WTC11 (cell line): Measurements from ENCODE around the gene TTC28.

Source experiments
- ATF6 ChIP-seq: sonication (generic); formaldehyde crosslinking; IDR thresholded peaks from 2 replicates; pipeline ENCODE4 v1.8.1; 2023; ENCODE audit warnings: mild to moderate bottlenecking, missing genetic modification reagents
- CTCF ChIP-seq: fragments of 200-600 bp; IDR thresholded peaks from 2 replicates; pipeline ENCODE4 v1.8.0; 2022; ENCODE audit warnings: antibody characterized with exemption
- E2F4 ChIP-seq: sonication (generic); formaldehyde crosslinking; IDR thresholded peaks from 2 replicates; pipeline ENCODE4 v1.8.1; 2022; ENCODE audit warnings: low read depth, mild to moderate bottlenecking, moderate library complexity, missing genetic modification reagents, borderline replicate concordance
- ERG ChIP-seq: fragments of 250-450 bp; sonication (Bioruptor Pico); IDR thresholded peaks from 2 replicates; pipeline ENCODE4 v1.8.0; 2021; ENCODE audit warnings: mild to moderate bottlenecking
- ESRRA ChIP-seq: sonication (generic); formaldehyde crosslinking; IDR thresholded peaks from 2 replicates; pipeline ENCODE4 v1.8.1; 2022; ENCODE audit warnings: mild to moderate bottlenecking, missing genetic modification reagents, borderline replicate concordance
- SP1 ChIP-seq: sonication (generic); formaldehyde crosslinking; conservative IDR thresholded peaks from 2 replicates; pipeline ENCODE4 v1.8.1; 2022; ENCODE audit warnings: missing genetic modification reagents
- USF2 ChIP-seq: sonication (generic); formaldehyde crosslinking; IDR thresholded peaks from 2 replicates; pipeline ENCODE4 v1.8.1; 2023; ENCODE audit warnings: mild to moderate bottlenecking, missing genetic modification reagents, moderate library complexity
- ZNF121 ChIP-seq: sonication (generic); formaldehyde crosslinking; IDR thresholded peaks from 2 replicates; pipeline ENCODE4 v1.8.0; 2023; ENCODE audit warnings: missing genetic modification reagents

GRCh38 chr22:27972732-27973698 is 706.6 kb downstream of the TTC28 start:
- TF ChIP-seq CTCF (no peak), ERG (CRISPR knock-in tag) (no peak), SP1 (CRISPR knock-in tag) (no peak), E2F4 (CRISPR knock-in tag) (no peak), ATF6 (CRISPR knock-in tag) (no peak), ZNF121 (CRISPR knock-in tag) (no peak), ESRRA (CRISPR knock-in tag) (no peak), USF2 (CRISPR knock-in tag) (no peak)
